GM12875 (cell line): ENCODE measurements around the gene FSTL4.

Experiments
- H3K4me3 ChIP-seq: one replicate; pipeline ENCODE4 v1.5.1; 2011; ENCODE audit warnings: low read depth, low read length, control low read depth
- TF ChIP-seq, protein P1 (sequence below): IDR thresholded peaks from 2 replicates; pipeline ENCODE4 v1.5.1; 2011; ENCODE audit warnings: low read depth, mild to moderate bottlenecking, control low read depth, inconsistent platforms, low read length, moderate library complexity, borderline replicate concordance; ENCODE audit not compliant: insufficient read depth

FSTL4 gene

DNA sequence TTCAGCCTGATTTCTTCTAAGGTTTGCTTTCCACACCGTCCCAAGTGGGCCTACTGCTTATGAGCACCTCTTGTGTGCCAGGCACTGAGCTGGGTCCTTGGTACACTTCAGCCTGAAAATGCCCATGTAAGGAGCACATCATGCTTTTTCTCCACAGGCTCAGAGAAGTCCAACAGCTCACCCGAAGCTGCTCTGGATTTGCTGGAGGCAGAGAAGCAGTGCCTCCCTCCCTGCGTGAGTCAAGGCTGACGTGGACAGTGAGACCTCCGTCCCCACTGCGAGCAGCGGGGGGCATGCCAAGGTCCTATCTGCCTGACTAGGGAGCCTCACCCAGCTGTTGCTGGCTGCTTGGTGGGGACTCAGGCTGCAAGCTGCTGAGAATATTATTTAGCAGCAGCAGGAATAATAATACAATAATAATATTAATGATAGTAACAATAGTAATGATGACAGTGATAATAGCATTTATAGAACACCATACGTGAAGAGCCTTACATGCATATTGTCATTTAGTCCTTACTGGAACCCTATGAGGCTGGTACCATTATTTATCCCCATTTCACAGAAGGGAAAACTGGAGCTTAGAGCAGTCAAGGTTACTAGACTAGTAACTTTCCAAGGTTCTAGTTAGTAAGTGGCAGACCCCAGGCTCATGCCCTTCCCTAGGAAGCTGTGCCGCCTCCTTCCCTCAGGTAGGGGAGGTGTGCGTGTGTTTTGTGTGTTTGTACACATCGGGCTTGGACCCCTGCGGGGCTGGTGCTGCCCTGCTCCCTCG lies 365.8 kb downstream of the FSTL4 start:
- H3K4me3 ChIP-seq: no peak overlapping the region
- TF ChIP-seq, protein P1, sequence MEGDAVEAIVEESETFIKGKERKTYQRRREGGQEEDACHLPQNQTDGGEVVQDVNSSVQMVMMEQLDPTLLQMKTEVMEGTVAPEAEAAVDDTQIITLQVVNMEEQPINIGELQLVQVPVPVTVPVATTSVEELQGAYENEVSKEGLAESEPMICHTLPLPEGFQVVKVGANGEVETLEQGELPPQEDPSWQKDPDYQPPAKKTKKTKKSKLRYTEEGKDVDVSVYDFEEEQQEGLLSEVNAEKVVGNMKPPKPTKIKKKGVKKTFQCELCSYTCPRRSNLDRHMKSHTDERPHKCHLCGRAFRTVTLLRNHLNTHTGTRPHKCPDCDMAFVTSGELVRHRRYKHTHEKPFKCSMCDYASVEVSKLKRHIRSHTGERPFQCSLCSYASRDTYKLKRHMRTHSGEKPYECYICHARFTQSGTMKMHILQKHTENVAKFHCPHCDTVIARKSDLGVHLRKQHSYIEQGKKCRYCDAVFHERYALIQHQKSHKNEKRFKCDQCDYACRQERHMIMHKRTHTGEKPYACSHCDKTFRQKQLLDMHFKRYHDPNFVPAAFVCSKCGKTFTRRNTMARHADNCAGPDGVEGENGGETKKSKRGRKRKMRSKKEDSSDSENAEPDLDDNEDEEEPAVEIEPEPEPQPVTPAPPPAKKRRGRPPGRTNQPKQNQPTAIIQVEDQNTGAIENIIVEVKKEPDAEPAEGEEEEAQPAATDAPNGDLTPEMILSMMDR: no peak

DNA sequence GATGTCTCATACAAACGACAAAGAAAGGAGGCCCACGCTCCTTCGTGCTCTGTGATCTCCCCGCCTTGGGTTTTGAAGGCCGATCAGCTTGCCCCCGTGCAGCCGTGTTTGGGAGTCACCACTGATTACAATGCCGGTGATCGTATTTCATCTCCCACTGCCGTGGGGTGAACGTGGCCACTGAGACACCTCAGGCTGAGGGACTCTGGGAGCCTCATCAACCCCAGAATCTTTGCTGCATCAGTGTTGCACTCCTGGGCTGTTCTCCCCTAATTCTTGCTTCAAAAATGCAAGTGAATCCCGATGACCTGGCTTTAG lies 366.3 kb downstream of the FSTL4 start:
- TF ChIP-seq, protein P1: no peak
- H3K4me3 ChIP-seq: no peak overlapping the region

DNA sequence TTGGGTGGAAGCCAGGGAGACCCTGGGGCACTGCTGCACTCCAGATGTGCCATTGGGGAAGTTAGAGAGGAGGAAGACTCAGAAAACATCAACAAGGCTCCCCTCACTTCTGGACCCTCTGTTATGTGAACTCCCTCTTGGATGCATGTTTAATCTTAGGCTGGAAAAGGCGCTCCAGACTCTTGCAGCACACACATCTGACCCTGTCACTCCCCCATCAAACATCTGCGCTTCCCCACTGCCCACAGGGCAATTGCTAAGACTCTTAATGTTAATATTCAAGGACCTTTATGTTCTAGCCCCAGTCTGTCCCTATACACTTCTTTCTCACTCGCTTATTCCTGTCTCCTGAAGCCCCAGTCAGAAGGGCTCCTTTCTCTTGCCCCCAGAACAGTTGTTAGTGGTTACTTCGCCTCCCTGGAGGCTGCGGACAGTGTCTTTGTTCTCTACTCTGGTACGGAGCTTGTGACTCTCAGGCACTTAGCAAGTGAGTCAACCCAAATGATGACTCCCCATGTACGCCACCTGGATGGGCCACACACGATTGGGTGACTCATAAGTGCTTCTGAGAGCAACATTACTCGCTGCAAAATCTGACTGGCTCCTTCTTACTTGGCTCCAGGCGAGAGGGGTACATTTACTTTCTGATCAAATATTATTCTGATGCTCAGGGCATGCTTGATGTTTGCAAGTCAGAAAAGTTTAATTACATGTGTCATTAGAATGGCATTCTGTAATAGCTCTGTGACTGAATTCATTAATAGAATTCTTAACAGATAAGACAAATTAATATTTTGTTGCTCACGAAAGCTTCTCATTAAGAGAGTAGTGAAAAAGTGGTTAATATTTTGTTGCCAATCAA lies 366.9 kb downstream of the FSTL4 start:
- H3K4me3 ChIP-seq: no peak overlapping the region
- TF ChIP-seq, protein P1: no peak

DNA sequence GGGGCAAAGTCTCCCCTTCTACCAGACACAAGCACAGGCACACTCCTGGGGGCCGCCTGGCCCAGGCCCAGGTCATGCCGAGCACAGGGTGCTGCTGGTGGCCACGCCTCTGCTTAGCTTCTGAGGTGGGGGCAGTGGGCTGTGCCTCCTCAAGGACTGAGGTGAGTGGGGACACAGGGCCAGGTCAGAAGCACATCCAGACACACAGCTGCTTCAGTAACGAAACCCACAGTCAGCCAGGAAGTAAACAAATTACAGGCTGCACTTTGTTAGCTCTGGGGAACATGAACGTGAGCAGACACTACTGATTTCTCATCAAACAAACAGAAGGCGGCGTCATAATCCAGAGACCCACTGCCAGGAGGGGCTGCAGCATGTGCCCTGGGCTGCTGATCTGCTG lies 368.1 kb downstream of the FSTL4 start:
- no peak overlapping the region for H3K4me3 ChIP-seq
- TF ChIP-seq, protein P1: no peak

DNA sequence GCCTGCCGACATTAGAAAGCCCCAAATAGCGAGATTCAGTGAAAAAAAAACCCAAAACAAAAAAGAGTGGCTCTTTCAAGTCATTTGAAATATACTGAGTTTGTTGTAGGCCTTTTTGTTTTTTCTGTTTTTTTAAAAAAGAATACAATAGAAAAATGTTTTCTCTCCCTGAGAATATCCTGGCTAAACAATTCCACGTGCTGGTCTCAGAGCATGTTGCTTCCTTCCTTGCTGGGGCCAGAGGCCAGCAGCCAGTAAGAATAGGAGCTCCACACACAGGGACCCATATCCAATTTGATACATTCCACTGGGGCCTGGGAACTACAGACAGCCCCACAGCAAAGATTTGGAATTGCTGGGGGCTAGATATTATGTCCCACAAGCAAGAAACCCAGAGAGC lies 369.1 kb downstream of the FSTL4 start:
- TF ChIP-seq, protein P1: no peak
- no peak overlapping the region for H3K4me3 ChIP-seq

DNA sequence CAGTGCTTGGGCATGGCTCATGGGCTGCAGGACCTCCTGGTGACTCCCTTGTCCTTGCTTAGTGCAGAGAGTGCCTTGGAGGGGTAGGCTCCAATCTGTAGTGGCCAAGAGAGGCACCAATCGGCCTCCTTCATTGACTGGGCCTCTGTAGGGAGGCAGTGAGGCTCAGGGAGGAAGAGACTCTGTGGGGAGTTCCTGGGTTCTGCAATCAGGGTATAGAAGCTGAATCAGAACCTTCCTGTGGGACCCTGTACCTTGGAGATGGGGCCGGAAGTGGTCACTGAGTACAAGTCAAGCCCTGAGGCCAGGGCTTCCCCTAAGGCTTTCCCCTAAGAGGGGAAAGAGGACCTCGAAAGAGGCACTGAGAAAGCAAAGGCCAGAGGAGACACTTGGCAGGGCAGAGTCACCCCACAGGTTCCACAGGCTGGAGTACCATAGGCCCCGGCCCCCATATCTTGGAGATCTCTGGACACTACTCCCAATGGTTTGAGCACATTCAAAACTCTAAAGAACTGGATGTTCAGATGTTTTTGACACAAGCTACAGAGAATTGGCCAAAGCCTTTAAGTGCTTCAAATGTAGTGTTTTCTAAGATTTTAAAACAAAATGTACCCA lies 370.0 kb downstream of the FSTL4 start:
- no peak overlapping the region for H3K4me3 ChIP-seq
- TF ChIP-seq, protein P1: no peak
